SK-N-SH treated with all-trans-retinoic acid at 6 μM for 48 hours (cell line): Measurements from ENCODE around the gene TRIP6.

ENCODE experiments used
- ARNTL ChIP-seq: fragments of 450-650 bp; formaldehyde crosslinking; IDR thresholded peaks from 2 replicates; pipeline ENCODE4 v1.5.0; 2020; ENCODE audit warnings: low read depth, mild to moderate bottlenecking, moderate library complexity, borderline replicate concordance
- CSDC2 ChIP-seq: fragments of 250-450 bp; sonication (Bioruptor Pico); IDR thresholded peaks from 2 replicates; pipeline ENCODE4 v1.5.0; 2020; ENCODE audit warnings: mild to moderate bottlenecking, moderate library complexity
- ESRRG ChIP-seq: fragments of 250-450 bp; sonication (Bioruptor Pico); IDR thresholded peaks from 2 replicates; pipeline ENCODE4 v1.6.1; 2021; ENCODE audit warnings: mild to moderate bottlenecking
- PPARA ChIP-seq: fragments of 250-450 bp; sonication (Bioruptor Pico); IDR thresholded peaks from 2 replicates; pipeline ENCODE4 v1.5.0; 2020; ENCODE audit warnings: mild to moderate bottlenecking, borderline replicate concordance
- ZFP3 ChIP-seq: fragments of 250-450 bp; sonication (Bioruptor Pico); IDR thresholded peaks from 2 replicates; pipeline ENCODE4 v1.5.0; 2020; ENCODE audit warnings: mild to moderate bottlenecking, moderate library complexity
- TF ChIP-seq, protein P1 (sequence below): fragments of 250-450 bp; sonication (Bioruptor Pico); IDR thresholded peaks from 2 replicates; pipeline ENCODE4 v1.5.0; 2020; ENCODE audit warnings: mild to moderate bottlenecking, moderate library complexity
- TF ChIP-seq, protein P2 (sequence below): fragments of 250-450 bp; sonication (Bioruptor Pico); IDR thresholded peaks from 2 replicates; pipeline ENCODE4 v1.5.1; 2020; ENCODE audit warnings: low read depth, mild to moderate bottlenecking, moderate library complexity

GRCh38 chr7:100879685-100880261 is 12.6 kb downstream of the TRIP6 start:
- TF ChIP-seq CSDC2 (CRISPR knock-in tag) (no peak), ARNTL (CRISPR knock-in tag) (no peak), PPARA (CRISPR knock-in tag) (no peak), ESRRG (CRISPR knock-in tag) (no peak), ZFP3 (CRISPR knock-in tag) (no peak)
- TF ChIP-seq, protein P1, sequence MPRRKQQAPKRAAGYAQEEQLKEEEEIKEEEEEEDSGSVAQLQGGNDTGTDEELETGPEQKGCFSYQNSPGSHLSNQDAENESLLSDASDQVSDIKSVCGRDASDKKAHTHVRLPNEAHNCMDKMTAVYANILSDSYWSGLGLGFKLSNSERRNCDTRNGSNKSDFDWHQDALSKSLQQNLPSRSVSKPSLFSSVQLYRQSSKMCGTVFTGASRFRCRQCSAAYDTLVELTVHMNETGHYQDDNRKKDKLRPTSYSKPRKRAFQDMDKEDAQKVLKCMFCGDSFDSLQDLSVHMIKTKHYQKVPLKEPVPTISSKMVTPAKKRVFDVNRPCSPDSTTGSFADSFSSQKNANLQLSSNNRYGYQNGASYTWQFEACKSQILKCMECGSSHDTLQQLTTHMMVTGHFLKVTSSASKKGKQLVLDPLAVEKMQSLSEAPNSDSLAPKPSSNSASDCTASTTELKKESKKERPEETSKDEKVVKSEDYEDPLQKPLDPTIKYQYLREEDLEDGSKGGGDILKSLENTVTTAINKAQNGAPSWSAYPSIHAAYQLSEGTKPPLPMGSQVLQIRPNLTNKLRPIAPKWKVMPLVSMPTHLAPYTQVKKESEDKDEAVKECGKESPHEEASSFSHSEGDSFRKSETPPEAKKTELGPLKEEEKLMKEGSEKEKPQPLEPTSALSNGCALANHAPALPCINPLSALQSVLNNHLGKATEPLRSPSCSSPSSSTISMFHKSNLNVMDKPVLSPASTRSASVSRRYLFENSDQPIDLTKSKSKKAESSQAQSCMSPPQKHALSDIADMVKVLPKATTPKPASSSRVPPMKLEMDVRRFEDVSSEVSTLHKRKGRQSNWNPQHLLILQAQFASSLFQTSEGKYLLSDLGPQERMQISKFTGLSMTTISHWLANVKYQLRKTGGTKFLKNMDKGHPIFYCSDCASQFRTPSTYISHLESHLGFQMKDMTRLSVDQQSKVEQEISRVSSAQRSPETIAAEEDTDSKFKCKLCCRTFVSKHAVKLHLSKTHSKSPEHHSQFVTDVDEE (CRISPR knock-in tag), result no peak
- TF ChIP-seq, protein P2, sequence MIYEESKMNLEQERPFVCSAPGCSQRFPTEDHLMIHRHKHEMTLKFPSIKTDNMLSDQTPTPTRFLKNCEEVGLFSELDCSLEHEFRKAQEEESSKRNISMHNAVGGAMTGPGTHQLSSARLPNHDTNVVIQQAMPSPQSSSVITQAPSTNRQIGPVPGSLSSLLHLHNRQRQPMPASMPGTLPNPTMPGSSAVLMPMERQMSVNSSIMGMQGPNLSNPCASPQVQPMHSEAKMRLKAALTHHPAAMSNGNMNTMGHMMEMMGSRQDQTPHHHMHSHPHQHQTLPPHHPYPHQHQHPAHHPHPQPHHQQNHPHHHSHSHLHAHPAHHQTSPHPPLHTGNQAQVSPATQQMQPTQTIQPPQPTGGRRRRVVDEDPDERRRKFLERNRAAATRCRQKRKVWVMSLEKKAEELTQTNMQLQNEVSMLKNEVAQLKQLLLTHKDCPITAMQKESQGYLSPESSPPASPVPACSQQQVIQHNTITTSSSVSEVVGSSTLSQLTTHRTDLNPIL (CRISPR knock-in tag), result no peak
